Mesenchymal stem cell (in vitro differentiated cells and primary cell): Measurements from ENCODE around the gene RSAD1.

Experiments used
- DNase-seq: peaks from one replicate; pipeline ENCODE4 v3.0.0-alpha.2; 2013
- H2AFZ ChIP-seq: one replicate; pipeline ENCODE4 v1.6.1; 2013; ENCODE audit warnings: low read depth, mild to moderate bottlenecking, control low read depth, inconsistent platforms, low read length, moderate library complexity
- H2AK5ac ChIP-seq: 2 replicates; pipeline ENCODE4 v1.6.1; 2013; ENCODE audit warnings: low read length, moderate library complexity, mild to moderate bottlenecking, inconsistent platforms; ENCODE audit not compliant: severe bottlenecking
- H2BK120ac ChIP-seq: one replicate; pipeline ENCODE4 v1.6.1; 2013; ENCODE audit warnings: low read depth, mild to moderate bottlenecking, inconsistent platforms, low read length, moderate library complexity
- H2BK12ac ChIP-seq, 2 experiments: one replicate each; pipeline ENCODE4 v1.6.1; 2013; ENCODE audit warnings: inconsistent platforms in 2 of 2, low read length in 2 of 2, mild to moderate bottlenecking in 2 of 2, moderate library complexity in 2 of 2, control low read depth in 1 of 2
- H2BK15ac ChIP-seq: one replicate; pipeline ENCODE4 v1.6.1; 2013; ENCODE audit warnings: mild to moderate bottlenecking, low read depth, inconsistent platforms; ENCODE audit not compliant: poor library complexity, severe bottlenecking
- H2BK5ac ChIP-seq: 2 replicates; pipeline ENCODE4 v1.6.1; 2013; ENCODE audit warnings: low read depth, mild to moderate bottlenecking, low read length, control low read depth, inconsistent platforms; ENCODE audit not compliant: poor library complexity, severe bottlenecking
- H3K14ac ChIP-seq, 2 experiments: one replicate each; pipeline ENCODE4 v1.6.1; 2013; ENCODE audit warnings: inconsistent platforms in 2 of 2, low read length in 2 of 2, control low read depth in 1 of 2, mild to moderate bottlenecking in 1 of 2, moderate library complexity in 1 of 2
- H3K18ac ChIP-seq, 2 experiments: one replicate each; pipeline ENCODE4 v1.6.1; 2013; ENCODE audit warnings: inconsistent platforms in 2 of 2, low read length in 2 of 2, control low read depth in 1 of 2, low read depth in 1 of 2, mild to moderate bottlenecking in 1 of 2
- H3K23ac ChIP-seq, 2 experiments: one replicate each; pipeline ENCODE4 v1.6.1; 2013; ENCODE audit warnings: inconsistent platforms in 2 of 2, low read length in 2 of 2, mild to moderate bottlenecking in 2 of 2, moderate library complexity in 2 of 2, control low read depth in 1 of 2
- H3K27ac ChIP-seq: 2 replicates; pipeline ENCODE4 v1.5.1; 2013; ENCODE audit warnings: mild to moderate bottlenecking, moderate library complexity, low read length, control low read depth, inconsistent platforms; ENCODE audit not compliant: poor library complexity, severe bottlenecking
- H3K27me3 ChIP-seq, 2 experiments: 2 replicates each; pipeline versions ENCODE4 v1.6.1 to v1.7.0; 2013; ENCODE audit warnings: low read length in 2 of 2, mild to moderate bottlenecking in 2 of 2, moderate library complexity in 2 of 2, control low read depth in 1 of 2, inconsistent platforms in 1 of 2; ENCODE audit not compliant: control insufficient read depth in 1 of 2, insufficient read depth in 1 of 2
- H3K36me3 ChIP-seq, 2 experiments: 2 replicates each; pipeline versions ENCODE4 v1.6.1 to v1.7.0; 2013; ENCODE audit warnings: low read length in 2 of 2, control low read depth in 1 of 2, inconsistent platforms in 1 of 2, low read depth in 1 of 2, mild to moderate bottlenecking in 1 of 2; ENCODE audit not compliant: insufficient read depth in 2 of 2, control insufficient read depth in 1 of 2
- H3K4ac ChIP-seq, 2 experiments: one replicate each; pipeline ENCODE4 v1.6.1; 2013; ENCODE audit warnings: inconsistent platforms in 2 of 2, low read length in 2 of 2, mild to moderate bottlenecking in 2 of 2, moderate library complexity in 2 of 2, control low read depth in 1 of 2, low read depth in 1 of 2
- H3K4me1 ChIP-seq: 2 replicates; pipeline ENCODE4 v1.6.1; 2013; ENCODE audit warnings: low read depth, low read length, control low read depth; ENCODE audit not compliant: control insufficient read depth, insufficient read depth
- H3K4me2 ChIP-seq: 2 replicates; pipeline ENCODE4 v1.6.1; 2013; ENCODE audit warnings: low read length, mild to moderate bottlenecking, inconsistent platforms; ENCODE audit not compliant: poor library complexity, severe bottlenecking
- H3K4me3 ChIP-seq, 2 experiments: 2 replicates each; pipeline versions ENCODE4 v1.5.1 to v1.7.0; 2013; ENCODE audit warnings: low read length in 2 of 2, mild to moderate bottlenecking in 2 of 2, control low read depth in 1 of 2, low read depth in 1 of 2; ENCODE audit not compliant: insufficient read depth in 1 of 2
- H3K79me1 ChIP-seq: replicated peaks from 2 replicates; pipeline ENCODE4 v1.6.1; 2013; ENCODE audit warnings: mild to moderate bottlenecking, control low read depth, low read length, inconsistent platforms; ENCODE audit not compliant: poor library complexity, severe bottlenecking
- H3K9ac ChIP-seq: 2 replicates; pipeline ENCODE4 v1.7.0; 2013; ENCODE audit warnings: mild to moderate bottlenecking, low read length, moderate library complexity
- H3K9me3 ChIP-seq: 2 replicates; pipeline ENCODE4 v1.7.0; 2013; ENCODE audit warnings: mild to moderate bottlenecking, low read length; ENCODE audit not compliant: control insufficient read depth
- H4K8ac ChIP-seq: one replicate; pipeline ENCODE4 v1.6.1; 2013; ENCODE audit warnings: inconsistent platforms, mild to moderate bottlenecking, low read length, moderate library complexity
- H4K91ac ChIP-seq: one replicate; pipeline ENCODE4 v1.6.1; 2013; ENCODE audit warnings: mild to moderate bottlenecking, low read length, inconsistent platforms
- WGBS: methylation state at CpG from one replicate; pipeline ENCODE4 v1.1.7; 2013; ENCODE audit warnings: mixed read lengths; 5-methylcytosine and 5-hydroxymethylcytosine counted together

Gene RSAD1

GRCh38 chr17:50432125-50432762 lies 46.4 kb upstream of the RSAD1 start:
- Histone ChIP-seq H4K8ac (no peak overlapping the region), H4K91ac (no peak overlapping the region), H3K79me1 (peaks cover 23% of the 10 kb centered on the region), H3K4ac (no peak overlapping the region), H2BK120ac (no peak overlapping the region), H3K27ac (no peak overlapping the region), H2AFZ (no peak overlapping the region), H3K23ac (no peak overlapping the region), H2AK5ac (no peak overlapping the region), H3K14ac (no peak overlapping the region), H3K18ac (no peak overlapping the region), H2BK5ac (no peak overlapping the region), H3K4me1 (peaks cover 9% of the 10 kb centered on the region), H3K9ac (no peak overlapping the region), H2BK12ac (no peak overlapping the region), H3K4me3 (no peak overlapping the region), H3K27me3 (no peaks in the 10 kb centered on the region), H3K4me2 (no peak overlapping the region), H3K36me3 (peaks cover 2 to 5% of the 10 kb centered on the region in 2 experiments), H2BK15ac (no peak overlapping the region), H3K9me3 (no peaks in the 10 kb centered on the region)
- WGBS = 95% methylated on average over 4 of the region's 4 CpGs
- DNase-seq = no peak

- H3K9me3 ChIP-seq = no peaks in the 10 kb centered on the region
- no peak overlapping the region for H3K4me3 ChIP-seq
- 94% methylated on average over 3 of the region's 4 CpGs for WGBS
- H3K27me3 ChIP-seq = no peaks in the 10 kb centered on the region
- H2BK15ac ChIP-seq = no peak overlapping the region
- peaks cover 2% of the 10 kb centered on the region for H3K4me1 ChIP-seq
- H2AK5ac ChIP-seq = no peak overlapping the region
- no peak overlapping the region for H4K91ac ChIP-seq
- no peak overlapping the region for H3K4me2 ChIP-seq
- no peak overlapping the region for H3K27ac ChIP-seq
- no peak overlapping the region for H2BK12ac ChIP-seq
- no peak overlapping the region for H2BK5ac ChIP-seq
- H4K8ac ChIP-seq = no peak overlapping the region
- H2AFZ ChIP-seq = no peak overlapping the region
- H3K18ac ChIP-seq = no peak overlapping the region
- H3K36me3 ChIP-seq = peaks cover 5 to 6% of the 10 kb centered on the region in 2 experiments
- H3K9ac ChIP-seq = no peak overlapping the region
- no peak for DNase-seq
- H2BK120ac ChIP-seq = no peak overlapping the region
- peaks cover 22% of the 10 kb centered on the region for H3K79me1 ChIP-seq
- no peak overlapping the region for H3K14ac ChIP-seq
- H3K4ac ChIP-seq = no peak overlapping the region
- no peak overlapping the region for H3K23ac ChIP-seq
These were observed 41.3 kb upstream of the RSAD1 start for GRCh38 chr17:50437409-50437808.

- Histone ChIP-seq H3K4me3 (no peak overlapping the region), H3K9me3 (no peaks in the 10 kb centered on the region), H3K4me1 (peaks cover 2% of the 10 kb centered on the region), H4K8ac (no peak overlapping the region), H4K91ac (no peak overlapping the region), H3K4ac (no peak overlapping the region), H3K79me1 (peaks cover 16% of the 10 kb centered on the region), H3K23ac (no peak overlapping the region), H3K18ac (no peak overlapping the region), H3K27me3 (no peaks in the 10 kb centered on the region), H3K14ac (no peak overlapping the region), H2AFZ (no peak overlapping the region), H2BK120ac (no peak overlapping the region), H3K36me3 (peaks cover 5 to 6% of the 10 kb centered on the region in 2 experiments), H2BK5ac (no peak overlapping the region), H3K27ac (no peak overlapping the region), H3K4me2 (no peak overlapping the region), H2BK15ac (no peak overlapping the region), H3K9ac (no peak overlapping the region), H2AK5ac (no peak overlapping the region), H2BK12ac (no peak overlapping the region)
- DNase-seq = no peak
- WGBS = 100% methylated on average over 1 of the region's 4 CpGs
These were observed 39.7 kb upstream of the RSAD1 start for GRCh38 chr17:50439008-50439407.

GRCh38 chr17:50440172-50440837 lies 38.4 kb upstream of the RSAD1 start:
- H3K4me2 ChIP-seq = no peak overlapping the region
- no peak overlapping the region for H4K91ac ChIP-seq
- no peak overlapping the region for H2BK15ac ChIP-seq
- H3K4me1 ChIP-seq = peaks cover 2% of the 10 kb centered on the region
- H3K27me3 ChIP-seq = no peaks in the 10 kb centered on the region
- no peaks in the 10 kb centered on the region for H3K9me3 ChIP-seq
- H2AK5ac ChIP-seq = no peak overlapping the region
- no peak overlapping the region for H3K27ac ChIP-seq
- no peak overlapping the region for H3K23ac ChIP-seq
- H3K4me3 ChIP-seq = no peak overlapping the region
- no peak overlapping the region for H3K14ac ChIP-seq
- H2AFZ ChIP-seq = no peak overlapping the region
- 91% methylated on average over 4 of the region's 4 CpGs for WGBS
- DNase-seq = no peak
- H3K9ac ChIP-seq = no peak overlapping the region
- H4K8ac ChIP-seq = no peak overlapping the region
- no peak overlapping the region for H2BK12ac ChIP-seq
- H3K18ac ChIP-seq = no peak overlapping the region
- no peak overlapping the region for H2BK120ac ChIP-seq
- H3K4ac ChIP-seq = no peak overlapping the region
- H3K36me3 ChIP-seq = peaks cover 5 to 6% of the 10 kb centered on the region in 2 experiments
- peaks cover 14% of the 10 kb centered on the region for H3K79me1 ChIP-seq
- no peak overlapping the region for H2BK5ac ChIP-seq
